ENCODE data around the gene BUD13. TPM values are rescaled to one million over a fixed set of nuclear protein-coding genes. Genes with fewer than 3 reads are reported as not detected.
A peak's percentile ranks its signal among the peaks of the same experiment; 100 is the strongest.

The BUD13 gene
- total RNA-seq, 4 donors from 2014 or later, result 16.3 to 42.9 (median 20.1) TPM

DNA sequence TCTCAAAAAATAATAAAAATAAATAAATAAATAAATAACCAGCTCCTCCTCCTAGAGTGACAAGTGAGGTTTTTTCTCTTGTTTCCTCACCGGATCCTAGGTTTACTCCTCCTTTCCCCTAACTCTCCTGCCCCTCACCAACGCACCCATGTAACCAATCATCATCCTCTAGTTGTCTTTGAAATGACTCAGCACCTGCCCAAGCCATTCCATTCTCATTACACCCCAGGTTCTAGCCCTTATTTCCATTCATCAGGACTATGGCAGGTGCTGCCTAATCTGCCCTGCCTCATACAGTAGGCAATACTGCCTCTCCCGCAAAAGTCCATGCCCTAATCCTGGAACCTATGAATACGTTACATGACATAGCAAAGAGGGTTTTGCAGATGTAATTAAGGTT lies 60.4 kb downstream of the BUD13 start:
- Histone ChIP-seq H3K4me3 (no peak overlapping the region), H3K9me3 (no peaks in the 10 kb centered on the region), H3K36me3 (no peaks in the 10 kb centered on the region), H3K27me3 (no peaks in the 10 kb centered on the region), H3K4me1 (no peaks in the 10 kb centered on the region), H3K27ac (no peak overlapping the region)
- TF ChIP-seq POLR2A (IDR thresholded peaks at IDR 0.05), result no peak
- TF ChIP-seq, protein P1, sequence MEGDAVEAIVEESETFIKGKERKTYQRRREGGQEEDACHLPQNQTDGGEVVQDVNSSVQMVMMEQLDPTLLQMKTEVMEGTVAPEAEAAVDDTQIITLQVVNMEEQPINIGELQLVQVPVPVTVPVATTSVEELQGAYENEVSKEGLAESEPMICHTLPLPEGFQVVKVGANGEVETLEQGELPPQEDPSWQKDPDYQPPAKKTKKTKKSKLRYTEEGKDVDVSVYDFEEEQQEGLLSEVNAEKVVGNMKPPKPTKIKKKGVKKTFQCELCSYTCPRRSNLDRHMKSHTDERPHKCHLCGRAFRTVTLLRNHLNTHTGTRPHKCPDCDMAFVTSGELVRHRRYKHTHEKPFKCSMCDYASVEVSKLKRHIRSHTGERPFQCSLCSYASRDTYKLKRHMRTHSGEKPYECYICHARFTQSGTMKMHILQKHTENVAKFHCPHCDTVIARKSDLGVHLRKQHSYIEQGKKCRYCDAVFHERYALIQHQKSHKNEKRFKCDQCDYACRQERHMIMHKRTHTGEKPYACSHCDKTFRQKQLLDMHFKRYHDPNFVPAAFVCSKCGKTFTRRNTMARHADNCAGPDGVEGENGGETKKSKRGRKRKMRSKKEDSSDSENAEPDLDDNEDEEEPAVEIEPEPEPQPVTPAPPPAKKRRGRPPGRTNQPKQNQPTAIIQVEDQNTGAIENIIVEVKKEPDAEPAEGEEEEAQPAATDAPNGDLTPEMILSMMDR (IDR thresholded peaks at IDR 0.05), result no peak
- DNase-seq, result no peak

DNA sequence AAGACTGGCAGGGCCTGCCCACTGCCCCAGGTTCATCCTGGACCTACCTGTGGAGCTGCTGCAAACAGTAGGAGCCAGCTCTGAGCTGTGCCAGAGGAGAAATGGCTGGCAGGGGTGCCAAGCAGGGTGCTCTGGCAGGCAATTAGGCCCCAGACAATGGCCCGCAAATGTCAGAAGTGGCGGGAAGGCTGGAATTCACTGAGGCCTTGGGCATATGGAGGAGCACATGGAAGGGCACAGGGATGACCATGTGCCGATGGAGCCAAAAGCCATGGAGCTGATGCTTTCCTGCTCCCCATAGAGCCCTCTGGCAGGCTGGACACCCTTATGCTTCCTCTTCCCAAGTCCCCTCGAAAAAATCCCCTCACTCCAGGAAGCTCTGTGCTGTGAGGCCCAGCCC lies 62.0 kb downstream of the BUD13 start:
- Histone ChIP-seq H3K27ac (no peak overlapping the region), H3K27me3 (no peaks in the 10 kb centered on the region), H3K36me3 (no peaks in the 10 kb centered on the region), H3K9me3 (no peaks in the 10 kb centered on the region), H3K4me1 (peaks cover 0 to 5% (median 0%) of the 10 kb centered on the region in 4 donors), H3K4me3 (no peak overlapping the region)
- TF ChIP-seq POLR2A (IDR thresholded peaks at IDR 0.05), result no peak
- TF ChIP-seq, protein P1 (IDR thresholded peaks at IDR 0.05), result no peak
- DNase-seq, result no peak

DNA sequence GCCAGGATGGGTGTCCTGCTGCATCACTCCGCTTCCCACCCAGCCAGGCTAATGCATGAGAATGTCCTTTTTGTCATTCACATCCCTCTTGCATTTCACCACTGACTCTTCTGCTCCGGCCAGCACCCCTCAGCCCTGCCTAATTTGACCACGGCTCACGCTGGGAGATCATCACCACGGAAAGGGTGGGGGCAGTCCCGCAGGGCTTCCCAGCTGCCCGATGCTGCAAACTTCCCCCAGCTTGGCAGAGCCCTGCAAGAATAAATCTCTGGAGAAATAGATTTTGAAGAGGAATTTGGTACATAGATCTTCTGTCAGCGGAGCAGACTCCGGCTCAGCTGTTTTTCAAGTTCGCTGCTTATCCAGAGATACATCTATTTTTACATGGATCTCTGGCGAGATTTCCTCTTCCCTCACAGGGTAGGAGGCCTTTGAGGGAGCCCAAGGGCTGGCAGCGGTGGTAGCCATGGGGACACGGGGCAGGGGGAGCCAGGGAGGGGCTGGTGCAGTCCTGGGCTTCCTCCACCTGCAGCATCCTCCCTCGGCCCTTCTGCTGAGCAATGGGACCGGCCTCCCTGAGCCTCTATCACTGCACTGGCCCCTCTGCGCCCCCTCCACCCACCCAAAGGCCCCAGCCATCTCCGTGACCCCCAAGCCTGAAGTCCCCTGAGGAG lies 62.6 kb downstream of the BUD13 start:
- no peaks in the 10 kb centered on the region for H3K36me3 ChIP-seq
- H3K27ac ChIP-seq, result no peak overlapping the region
- no peak for DNase-seq
- no peak for TF ChIP-seq POLR2A (IDR thresholded peaks at IDR 0.05)
- TF ChIP-seq, protein P1 (IDR thresholded peaks at IDR 0.05), result no peak
- H3K4me1 ChIP-seq, result peaks cover 0 to 5% (median 0%) of the 10 kb centered on the region in 4 donors
- no peaks in the 10 kb centered on the region for H3K9me3 ChIP-seq
- H3K27me3 ChIP-seq, result no peaks in the 10 kb centered on the region
- no peak overlapping the region for H3K4me3 ChIP-seq

DNA sequence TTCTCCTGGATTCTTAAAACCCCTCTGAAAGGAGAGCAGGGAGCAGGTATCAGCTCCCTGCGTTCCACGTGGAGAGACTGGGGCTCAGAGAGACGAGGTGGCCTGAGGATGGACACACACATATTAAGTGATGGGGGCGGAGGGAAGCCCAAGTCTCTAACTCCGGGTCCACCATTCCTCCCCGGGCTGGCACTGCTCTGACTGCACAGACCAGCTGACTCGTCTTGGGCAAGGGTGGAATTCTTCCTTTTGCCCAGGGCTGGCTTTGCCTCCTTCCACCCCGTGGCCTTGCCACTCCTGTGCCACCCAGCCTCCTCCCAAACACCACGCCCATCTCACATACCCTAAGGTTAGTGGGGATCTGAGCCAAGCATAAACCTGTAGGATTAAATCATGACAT lies 65.0 kb downstream of the BUD13 start:
- no peak for TF ChIP-seq POLR2A (IDR thresholded peaks at IDR 0.05)
- TF ChIP-seq, protein P1 (IDR thresholded peaks at IDR 0.05), result no peak
- no peaks in the 10 kb centered on the region for H3K27me3 ChIP-seq
- no peak for DNase-seq
- H3K4me1 ChIP-seq, result peaks cover 0 to 5% (median 0%) of the 10 kb centered on the region in 4 donors
- H3K9me3 ChIP-seq, result no peaks in the 10 kb centered on the region
- H3K27ac ChIP-seq, result no peak overlapping the region
- H3K4me3 ChIP-seq, result peak overlapping the region in 2 of 4 donors; percentile 24 to 28
- H3K36me3 ChIP-seq, result no peaks in the 10 kb centered on the region

DNA sequence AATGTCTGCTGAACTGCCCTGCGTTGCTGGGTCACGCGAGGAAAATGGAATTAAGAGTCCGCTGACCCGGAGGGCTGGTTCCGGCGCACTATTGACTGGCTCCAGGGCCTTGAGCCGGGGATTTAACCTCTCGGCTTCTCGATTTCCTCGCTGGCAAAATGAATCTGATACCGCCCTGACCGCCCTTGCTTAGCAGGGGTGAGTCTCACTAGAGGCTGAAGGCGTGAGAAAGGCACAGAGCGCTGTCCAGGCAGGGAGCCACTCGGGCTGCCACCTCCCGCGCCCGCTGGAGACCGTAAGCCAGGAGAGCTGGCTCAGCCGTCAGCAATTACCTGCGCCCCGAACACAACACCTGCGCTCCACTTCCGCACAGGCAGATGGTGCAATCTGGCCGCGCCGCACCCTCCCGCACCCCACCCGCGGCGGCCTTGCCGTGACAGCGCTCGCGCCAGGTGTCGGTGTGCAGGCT lies 65.6 kb downstream of the BUD13 start:
- TF ChIP-seq, protein P1 (IDR thresholded peaks at IDR 0.05), result peak in 2 of 6 experiments; percentile 8 to 10
- TF ChIP-seq POLR2A (IDR thresholded peaks at IDR 0.05), result peak in 1 of 2 donors; percentile 17
- H3K27me3 ChIP-seq, result no peaks in the 10 kb centered on the region
- peak overlapping the region in 2 of 4 donors; percentile 24 to 28 for H3K4me3 ChIP-seq
- peaks cover 0 to 5% (median 0%) of the 10 kb centered on the region in 4 donors for H3K4me1 ChIP-seq
- H3K9me3 ChIP-seq, result no peaks in the 10 kb centered on the region
- H3K36me3 ChIP-seq, result no peaks in the 10 kb centered on the region
- DNase-seq, result peak in 2 of 3 donors; percentile 77 to 83
- no peak overlapping the region for H3K27ac ChIP-seq

All from Peyer's patch (tissue), 4 donors.